Neural crest cell (in vitro differentiated cells): ENCODE data around the gene IMPDH1. TPM values are rescaled to one million over a fixed set of nuclear protein-coding genes. Genes with fewer than 3 reads are reported as not detected.

Experiments
- DNase-seq: peaks from one replicate; pipeline ENCODE4 v3.0.0; 2021; ENCODE audit warnings: low read depth, mixed read lengths, low spot score
- H3K27ac Mint-ChIP-seq: one replicate; pipeline ENCODE4 v1.8.0; 2021; ENCODE audit warnings: mild to moderate bottlenecking, mixed read lengths; ENCODE audit not compliant: unreplicated experiment
- H3K27me3 Mint-ChIP-seq: 2 replicates; pipeline ENCODE4 v1.8.0; 2021; ENCODE audit warnings: low read depth, mild to moderate bottlenecking, mixed read lengths
- H3K36me3 Mint-ChIP-seq: 2 replicates; pipeline ENCODE4 v1.8.0; 2021; ENCODE audit warnings: low read depth, mild to moderate bottlenecking, mixed read lengths
- H3K4me1 Mint-ChIP-seq: 2 replicates; pipeline ENCODE4 v1.8.0; 2021; ENCODE audit warnings: mixed read lengths
- H3K4me3 Mint-ChIP-seq: one replicate; pipeline ENCODE4 v1.8.0; 2021; ENCODE audit warnings: mild to moderate bottlenecking, mixed read lengths
- H3K9me3 Mint-ChIP-seq: 2 replicates; pipeline ENCODE4 v1.8.0; 2021; ENCODE audit warnings: mixed read lengths
- total RNA-seq: library from RNA; stranded (reverse); gene quantifications from 2 replicates; pipeline ENCODE4 v1.2.1, GENCODE V29; 2021
- TF ChIP-seq, protein P1 (sequence below): fragments of 200-600 bp; sonication (generic); conservative IDR thresholded peaks from 2 replicates; pipeline ENCODE4 v1.5.0; 2021; ENCODE audit warnings: antibody characterized with exemption, mild to moderate bottlenecking

Gene IMPDH1
- total RNA-seq, 1 donor from 2014 or later = 56.7 TPM

DNA sequence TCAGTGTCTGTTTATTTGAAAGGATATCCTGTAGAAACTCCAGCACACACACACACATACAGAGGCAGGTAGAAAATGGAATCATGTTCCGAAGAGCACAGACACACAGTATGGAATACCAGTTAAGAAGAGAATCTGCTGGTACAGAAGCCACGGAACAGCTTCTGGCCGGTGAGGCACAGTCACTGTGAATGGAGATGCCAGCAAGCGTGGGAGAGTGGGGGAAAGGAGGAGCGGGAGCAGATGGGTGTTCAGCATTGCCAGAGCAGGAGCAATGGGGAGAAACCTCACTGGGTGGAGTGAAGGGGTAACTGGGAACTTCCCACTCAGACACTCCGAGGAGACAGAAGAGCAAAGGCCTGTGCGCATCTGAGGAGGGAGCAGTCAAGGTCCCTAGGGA, 9.5 kb upstream of the IMPDH1 start:
- Mint-ChIP-seq H3K27me3 (peaks cover 4% of the 10 kb centered on the region), H3K27ac (no peak overlapping the region), H3K4me1 (no peaks in the 10 kb centered on the region), H3K9me3 (no peaks in the 10 kb centered on the region), H3K36me3 (no peaks in the 10 kb centered on the region), H3K4me3 (no peak overlapping the region)
- TF ChIP-seq, protein P1, sequence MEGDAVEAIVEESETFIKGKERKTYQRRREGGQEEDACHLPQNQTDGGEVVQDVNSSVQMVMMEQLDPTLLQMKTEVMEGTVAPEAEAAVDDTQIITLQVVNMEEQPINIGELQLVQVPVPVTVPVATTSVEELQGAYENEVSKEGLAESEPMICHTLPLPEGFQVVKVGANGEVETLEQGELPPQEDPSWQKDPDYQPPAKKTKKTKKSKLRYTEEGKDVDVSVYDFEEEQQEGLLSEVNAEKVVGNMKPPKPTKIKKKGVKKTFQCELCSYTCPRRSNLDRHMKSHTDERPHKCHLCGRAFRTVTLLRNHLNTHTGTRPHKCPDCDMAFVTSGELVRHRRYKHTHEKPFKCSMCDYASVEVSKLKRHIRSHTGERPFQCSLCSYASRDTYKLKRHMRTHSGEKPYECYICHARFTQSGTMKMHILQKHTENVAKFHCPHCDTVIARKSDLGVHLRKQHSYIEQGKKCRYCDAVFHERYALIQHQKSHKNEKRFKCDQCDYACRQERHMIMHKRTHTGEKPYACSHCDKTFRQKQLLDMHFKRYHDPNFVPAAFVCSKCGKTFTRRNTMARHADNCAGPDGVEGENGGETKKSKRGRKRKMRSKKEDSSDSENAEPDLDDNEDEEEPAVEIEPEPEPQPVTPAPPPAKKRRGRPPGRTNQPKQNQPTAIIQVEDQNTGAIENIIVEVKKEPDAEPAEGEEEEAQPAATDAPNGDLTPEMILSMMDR = no peak
- DNase-seq = no peak

DNA sequence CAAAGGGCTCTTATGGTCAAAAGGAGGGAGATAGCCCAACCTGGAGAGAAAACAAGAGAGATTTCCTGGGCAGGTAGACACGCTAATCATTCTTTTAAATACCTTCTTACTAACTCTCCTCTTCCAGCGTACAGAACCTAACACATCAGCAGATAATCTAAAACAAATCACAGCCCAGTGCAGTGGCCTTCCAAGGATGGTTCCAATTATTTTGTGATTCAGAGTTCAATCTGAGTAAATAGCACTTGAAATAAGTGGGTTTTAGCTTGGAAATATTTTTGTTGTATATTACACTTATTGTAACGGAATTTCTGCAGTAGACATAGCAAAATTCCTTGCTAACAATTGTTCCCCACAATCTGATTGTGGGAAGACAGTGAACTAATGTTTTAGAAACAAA, 7.3 kb upstream of the IMPDH1 start:
- TF ChIP-seq, protein P1 = no peak
- Mint-ChIP-seq H3K36me3 (no peaks in the 10 kb centered on the region), H3K27me3 (peaks cover 15% of the 10 kb centered on the region), H3K9me3 (no peaks in the 10 kb centered on the region), H3K27ac (no peak overlapping the region), H3K4me1 (no peaks in the 10 kb centered on the region), H3K4me3 (no peak overlapping the region)
- no peak for DNase-seq

GRCh38 chr7:128415217-128415785, 5.5 kb upstream of the IMPDH1 start:
- no peaks in the 10 kb centered on the region for H3K36me3 Mint-ChIP-seq
- peaks cover 3% of the 10 kb centered on the region for H3K4me1 Mint-ChIP-seq
- no peak overlapping the region for H3K4me3 Mint-ChIP-seq
- DNase-seq = no peak
- no peaks in the 10 kb centered on the region for H3K9me3 Mint-ChIP-seq
- TF ChIP-seq, protein P1 = no peak
- H3K27me3 Mint-ChIP-seq = peaks cover 29% of the 10 kb centered on the region
- H3K27ac Mint-ChIP-seq = no peak overlapping the region

- TF ChIP-seq, protein P1 = no peak
- Mint-ChIP-seq H3K27ac (no peak overlapping the region), H3K4me3 (peak overlapping the region; percentile 90), H3K36me3 (no peaks in the 10 kb centered on the region), H3K4me1 (peaks cover 24% of the 10 kb centered on the region), H3K27me3 (peaks cover 54% of the 10 kb centered on the region), H3K9me3 (no peaks in the 10 kb centered on the region)
- DNase-seq = no peak
These were observed 620 bp upstream of the IMPDH1 start for GRCh38 chr7:128410451-128410753.

DNA sequence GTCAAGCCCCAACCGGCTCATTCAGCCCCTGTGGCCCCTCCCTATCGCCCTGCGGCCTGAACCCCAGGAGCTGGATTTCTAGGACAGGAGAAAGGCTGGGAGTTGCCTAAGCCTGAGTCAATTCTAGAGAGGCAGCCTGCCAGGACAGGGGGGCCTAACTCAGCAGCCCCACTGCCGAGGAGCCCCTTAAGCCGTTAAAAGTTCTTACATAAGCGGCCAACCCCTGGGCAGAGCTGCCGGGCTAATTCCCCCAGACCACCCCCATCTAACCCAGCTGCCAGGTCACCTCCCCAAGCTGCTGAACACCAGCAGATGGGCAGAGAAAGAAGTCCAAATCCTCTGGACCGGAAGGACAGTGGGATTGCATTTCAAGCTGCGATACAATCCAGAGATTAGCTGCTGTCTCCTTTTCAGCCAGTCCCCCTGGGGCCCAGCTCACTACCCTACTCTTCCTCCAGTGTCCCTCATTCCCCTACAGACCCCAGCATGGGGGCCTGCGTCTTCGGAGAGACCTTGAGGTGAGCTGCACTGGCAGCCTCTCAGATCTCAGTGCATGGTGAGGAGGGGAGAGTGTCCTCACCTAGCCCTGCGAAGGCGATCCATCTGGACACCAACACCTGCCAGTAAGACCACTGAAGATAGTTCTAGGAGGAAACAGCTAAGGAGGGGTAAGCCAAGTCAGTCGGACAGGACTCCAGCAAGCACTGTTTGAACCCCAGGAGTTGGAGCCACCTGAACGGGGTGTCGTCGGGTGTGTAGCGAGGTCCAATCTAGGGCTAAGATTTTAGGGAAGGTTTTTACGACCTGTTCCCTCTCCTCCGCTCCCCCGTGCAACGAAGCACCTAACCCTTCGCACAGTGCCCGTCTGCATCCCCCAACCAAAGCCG, 830 bp downstream of the IMPDH1 start:
- Mint-ChIP-seq H3K9me3 (no peaks in the 10 kb centered on the region), H3K36me3 (no peaks in the 10 kb centered on the region), H3K27ac (no peak overlapping the region), H3K4me3 (peak overlapping the region; percentile 82), H3K4me1 (peaks cover 36% of the 10 kb centered on the region), H3K27me3 (peaks cover 55% of the 10 kb centered on the region)
- TF ChIP-seq, protein P1 = no peak
- no peak for DNase-seq
